Measurements from ENCODE around the gene TADA2B.

Gene TADA2B

DNA sequence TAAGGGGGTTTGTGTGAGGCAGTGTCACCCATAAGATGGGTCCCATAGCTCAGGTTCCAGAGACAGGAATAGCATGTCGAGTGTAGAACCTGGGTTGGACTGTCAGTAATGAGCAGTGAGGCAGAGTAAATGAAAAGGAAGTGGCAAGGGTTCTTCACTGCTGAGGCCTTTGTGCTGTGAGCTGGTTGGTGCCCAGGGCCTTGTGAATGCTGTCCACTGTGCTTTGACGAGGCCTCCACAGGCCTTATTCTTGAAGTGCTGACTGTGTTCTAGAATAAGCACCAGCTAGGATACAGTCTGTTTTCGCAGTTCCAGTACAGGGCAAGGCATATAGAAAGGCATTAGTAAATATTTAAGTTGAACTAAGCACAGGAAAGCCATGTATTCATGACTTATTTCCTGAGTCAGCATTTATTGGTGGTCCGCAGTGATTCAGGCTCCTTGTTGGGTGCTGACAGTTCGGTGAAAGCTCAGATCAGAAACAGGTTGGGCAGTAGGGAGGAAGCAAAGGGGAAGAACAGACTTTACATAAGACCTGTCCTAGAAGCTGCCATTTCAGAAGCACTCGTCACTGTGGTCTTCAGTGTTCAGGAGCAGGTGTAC lies 25.6 kb upstream of the TADA2B start:
- DNase-seq (ENCODE audit: low read depth in 2 of 3, low spot score in 2 of 3), result no peak

GRCh38 chr4:7018281-7018680 lies 24.9 kb upstream of the TADA2B start:
- no peak for DNase-seq (ENCODE audit: low read depth in 2 of 3, low spot score in 2 of 3)

GRCh38 chr4:7019367-7019766 lies 23.8 kb upstream of the TADA2B start:
- no peak for DNase-seq (ENCODE audit: low read depth in 2 of 3, low spot score in 2 of 3)

GRCh38 chr4:7020290-7020689 lies 22.9 kb upstream of the TADA2B start:
- no peak for DNase-seq (ENCODE audit: low read depth in 2 of 3, low spot score in 2 of 3)

DNA sequence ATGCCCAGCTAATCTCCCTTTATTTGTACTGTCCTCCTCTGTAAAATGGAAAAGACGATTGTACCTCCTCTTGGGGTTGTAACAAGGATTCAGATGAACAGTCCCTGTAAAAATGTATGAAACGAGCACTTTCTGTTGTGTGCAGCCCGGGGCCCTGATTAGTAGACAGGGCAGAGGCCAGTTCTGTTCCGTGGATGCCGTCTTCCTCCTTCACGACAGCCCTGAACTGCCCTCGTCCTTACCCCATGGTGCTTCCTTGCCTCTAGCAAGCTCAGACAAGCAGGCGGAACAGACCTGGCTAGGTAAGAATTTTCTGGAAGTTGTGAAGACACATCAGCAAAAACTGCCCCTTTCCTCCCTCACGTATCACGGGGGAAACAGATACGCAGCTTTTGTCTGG lies 22.3 kb upstream of the TADA2B start:
- no peak for DNase-seq (ENCODE audit: low read depth in 2 of 3, low spot score in 2 of 3)

DNA sequence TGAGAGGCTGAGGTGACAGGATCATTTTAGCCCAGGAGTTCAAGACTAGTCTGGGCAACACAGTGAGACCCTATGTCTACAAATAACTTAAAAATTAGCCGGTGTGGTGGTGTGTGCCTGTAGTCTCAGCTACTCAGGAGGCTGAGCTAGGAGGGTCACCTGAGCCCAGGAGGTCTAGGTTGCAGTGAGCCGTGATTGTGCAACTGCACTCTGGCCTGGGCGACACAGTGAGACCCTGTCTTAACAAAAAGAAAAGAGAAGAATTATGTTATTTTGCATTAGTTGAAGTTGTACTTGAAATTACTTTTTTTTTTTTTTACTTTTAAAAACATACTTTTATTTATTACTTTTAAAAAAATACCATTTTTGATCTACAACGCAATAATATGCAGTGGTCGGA lies 21.8 kb upstream of the TADA2B start:
- DNase-seq (ENCODE audit: low read depth in 2 of 3, low spot score in 2 of 3), result no peak

DNA sequence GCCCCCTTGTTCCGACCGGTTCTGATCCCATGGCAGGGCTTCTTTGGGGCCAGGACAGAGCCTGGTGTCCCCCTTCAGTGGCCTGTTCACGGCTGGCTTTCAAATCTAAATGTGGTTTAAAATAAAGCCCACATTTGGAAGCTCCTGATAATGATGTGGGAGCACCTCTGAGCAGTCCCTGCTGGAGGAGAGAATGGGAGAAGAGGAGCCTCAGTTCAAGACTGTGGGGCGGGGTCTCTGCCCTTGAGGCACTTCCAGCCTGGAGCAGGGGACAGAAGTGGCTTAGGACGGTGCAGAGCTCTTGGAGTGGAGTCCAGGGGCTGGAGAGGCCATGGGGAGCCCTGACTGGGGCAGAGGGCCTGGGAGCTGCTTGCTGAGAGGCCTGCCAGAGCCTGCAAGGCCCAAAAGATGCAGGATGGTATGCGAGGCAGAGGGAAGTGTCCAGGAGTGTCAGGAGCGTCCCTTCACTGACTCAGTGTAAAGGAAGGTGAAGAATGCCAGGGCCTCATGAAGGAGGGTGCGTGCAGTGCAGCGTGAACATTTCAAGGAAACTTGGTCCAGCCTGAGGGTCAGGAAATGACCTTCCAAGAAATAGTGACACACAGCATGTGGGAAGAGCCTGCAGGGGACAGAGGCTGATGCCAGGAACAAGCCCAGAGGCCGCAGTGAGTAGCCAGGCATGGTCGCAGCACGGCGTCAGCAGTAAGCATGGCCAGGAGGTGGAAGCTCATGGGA lies 21.1 kb upstream of the TADA2B start:
- DNase-seq (ENCODE audit: low read depth in 2 of 3, low spot score in 2 of 3), result no peak

DNA sequence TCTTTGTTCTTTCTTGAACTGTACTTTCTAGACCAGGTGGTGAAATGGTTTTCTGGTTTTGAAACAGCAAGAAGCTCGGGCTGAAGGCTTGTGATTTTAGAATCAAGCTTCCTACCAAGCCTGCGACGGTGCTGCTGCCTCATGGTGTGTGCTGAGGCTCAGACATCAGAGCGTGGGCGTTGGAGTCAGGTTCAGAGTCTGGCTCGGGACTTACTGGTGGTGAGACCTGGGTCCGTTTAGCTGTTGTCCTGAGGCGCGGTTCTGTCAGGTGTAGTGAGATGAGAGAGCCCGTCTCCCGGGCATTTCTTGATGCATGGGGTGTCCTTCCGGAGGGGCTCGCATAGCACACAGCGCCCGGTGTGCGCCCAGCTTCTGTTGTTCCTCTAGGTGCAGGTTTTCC lies 19.7 kb upstream of the TADA2B start:
- no peak for DNase-seq (ENCODE audit: low read depth in 2 of 3, low spot score in 2 of 3)

- no peak for DNase-seq (ENCODE audit: low read depth in 2 of 3, low spot score in 2 of 3)
Measured at GRCh38 chr4:7023901-7024300, 19.3 kb upstream of the TADA2B start.

- no peak for DNase-seq (ENCODE audit: low read depth in 2 of 3, low spot score in 2 of 3)
Measured at GRCh38 chr4:7024336-7024890, 18.8 kb upstream of the TADA2B start.

- DNase-seq (ENCODE audit: low read depth in 2 of 3, low spot score in 2 of 3), result no peak
Measured at GRCh38 chr4:7025040-7025602, 18.1 kb upstream of the TADA2B start.

DNA sequence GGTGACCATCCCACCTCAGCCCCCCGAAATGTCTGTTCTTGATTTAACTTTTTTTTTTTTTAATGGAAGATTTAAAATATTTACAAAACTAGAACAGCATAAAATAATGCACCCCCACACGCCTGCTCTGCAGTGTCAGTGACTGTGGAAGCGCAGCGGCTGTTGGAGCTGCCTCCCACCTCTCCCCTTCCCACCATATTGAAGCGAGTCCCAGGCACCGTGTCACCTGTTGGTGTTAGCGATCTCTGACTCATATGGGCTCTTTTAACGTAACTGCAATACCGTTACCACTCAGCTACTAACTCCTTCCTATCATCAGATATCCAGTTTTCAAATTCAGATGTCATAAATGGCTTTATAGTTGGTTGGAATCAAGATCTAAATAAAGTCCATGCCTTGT lies 17.1 kb upstream of the TADA2B start:
- no peak for DNase-seq (ENCODE audit: low read depth in 2 of 3, low spot score in 2 of 3)

GRCh38 chr4:7027284-7027683 lies 15.9 kb upstream of the TADA2B start:
- no peak for DNase-seq (ENCODE audit: low read depth in 2 of 3, low spot score in 2 of 3)

GRCh38 chr4:7027913-7028312 lies 15.3 kb upstream of the TADA2B start:
- no peak for DNase-seq (ENCODE audit: low read depth in 2 of 3, low spot score in 2 of 3)

DNA sequence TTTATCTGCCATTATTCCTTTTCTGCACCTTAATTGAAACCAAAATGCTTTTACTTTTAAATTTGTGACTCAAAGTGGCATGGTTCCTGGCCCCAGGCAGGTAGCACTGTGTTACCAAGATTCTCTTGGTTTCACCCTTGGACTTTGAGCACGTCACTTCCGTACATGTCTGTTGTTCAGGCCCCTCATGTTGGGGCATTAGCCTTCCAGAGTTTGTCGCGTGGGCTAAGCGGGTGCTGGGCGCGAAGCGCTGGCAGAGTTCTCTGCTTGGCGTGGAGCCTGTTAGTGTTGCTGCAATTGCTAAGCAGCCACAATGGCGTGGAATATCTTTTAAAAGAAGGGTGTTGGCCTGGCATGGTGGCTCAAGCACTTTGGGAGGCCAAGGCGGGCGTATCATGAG lies 14.0 kb upstream of the TADA2B start:
- DNase-seq (ENCODE audit: low read depth in 2 of 3, low spot score in 2 of 3), result no peak

- no peak for DNase-seq (ENCODE audit: low read depth in 2 of 3, low spot score in 2 of 3)
Measured at GRCh38 chr4:7029921-7030320, 13.3 kb upstream of the TADA2B start.

DNA sequence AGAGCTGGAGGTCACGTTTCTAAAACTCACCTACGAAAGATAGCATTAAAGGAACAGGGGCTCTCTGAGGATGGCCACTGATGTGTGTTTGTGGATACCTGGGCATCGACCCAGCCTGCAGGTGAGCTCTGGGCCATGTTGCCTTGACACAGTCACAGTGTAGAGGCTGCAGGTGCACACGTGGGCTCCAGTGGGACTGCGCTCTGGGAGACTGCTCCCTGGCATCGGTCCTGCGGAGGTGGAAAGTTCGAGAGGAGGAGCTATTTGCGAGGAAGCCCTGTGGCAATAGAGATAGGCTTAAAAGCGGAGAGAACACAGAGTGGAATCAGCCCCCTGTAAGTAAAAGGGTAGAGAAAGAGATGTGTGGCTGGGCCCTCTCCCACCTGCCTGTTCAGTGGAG lies 12.3 kb upstream of the TADA2B start:
- DNase-seq (ENCODE audit: low read depth in 2 of 3, low spot score in 2 of 3), result no peak

DNA sequence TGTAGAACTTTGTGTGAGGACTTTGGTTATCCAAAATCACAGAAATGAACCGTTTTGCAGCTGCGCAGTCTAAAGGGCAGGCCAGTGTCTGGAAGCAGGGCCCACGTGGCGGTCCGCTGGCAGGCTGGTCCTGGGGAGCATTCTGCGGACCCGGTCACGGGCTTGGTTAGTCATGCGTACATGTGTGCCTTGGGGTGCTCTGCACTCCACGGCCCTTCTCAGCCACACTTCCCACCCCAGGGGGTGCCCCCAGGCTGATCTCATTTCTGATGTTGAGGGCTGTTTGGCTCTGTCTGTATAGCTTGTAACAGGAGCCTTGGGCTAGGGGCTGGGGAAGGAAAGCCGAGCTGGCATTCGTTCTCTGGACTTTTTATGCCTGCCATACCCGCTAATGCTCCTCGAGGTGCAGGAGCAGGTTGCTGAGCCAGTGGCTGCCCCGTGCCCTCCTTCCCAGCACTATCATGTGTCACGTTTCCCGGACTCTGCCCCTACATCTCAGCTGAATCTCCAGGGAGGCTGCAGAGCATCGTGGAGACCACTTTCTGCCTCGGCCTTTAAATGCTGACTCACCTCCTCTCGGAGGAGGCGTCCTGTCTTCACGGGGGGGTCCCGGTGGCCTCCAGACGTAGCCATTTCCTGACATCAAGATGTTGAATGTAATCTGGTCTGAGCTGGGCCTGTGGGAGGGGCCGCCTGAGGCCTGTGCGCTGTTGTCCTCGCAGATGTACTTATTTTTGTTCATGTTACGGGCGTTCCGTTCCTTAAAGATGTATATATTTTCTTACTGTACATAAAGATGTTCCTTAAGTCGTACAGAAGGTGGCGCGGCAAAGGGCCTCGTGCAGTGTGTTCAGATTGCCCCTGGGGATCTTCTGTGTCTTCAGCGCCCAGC lies 11.4 kb upstream of the TADA2B start:
- no peak for DNase-seq (ENCODE audit: low read depth in 2 of 3, low spot score in 2 of 3)

GRCh38 chr4:7032596-7032995 lies 10.6 kb upstream of the TADA2B start:
- no peak for DNase-seq (ENCODE audit: low read depth in 2 of 3, low spot score in 2 of 3)

- DNase-seq (ENCODE audit: low read depth in 2 of 3, low spot score in 2 of 3), result no peak
Measured at GRCh38 chr4:7034262-7035081, 8.7 kb upstream of the TADA2B start.

DNA sequence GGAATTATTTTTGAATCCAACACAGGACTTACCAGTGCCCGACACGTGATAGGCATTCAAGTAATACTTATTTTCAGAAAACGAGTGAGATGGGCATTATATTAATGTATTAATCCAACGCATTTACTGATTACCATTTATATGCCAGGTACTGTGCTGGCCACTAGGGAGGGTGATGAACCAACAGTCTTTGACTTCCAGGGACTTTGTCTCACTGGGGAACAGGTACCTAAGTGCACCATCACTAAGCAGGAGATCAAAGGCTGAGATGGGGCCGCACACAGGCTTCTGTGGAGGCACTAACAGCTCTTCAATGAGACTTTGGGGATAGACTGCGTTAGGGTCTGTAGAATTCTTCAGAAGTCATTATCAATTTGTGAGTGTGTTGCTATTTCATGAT lies 5.7 kb upstream of the TADA2B start:
- no peak for DNase-seq (ENCODE audit: low read depth in 2 of 3, low spot score in 2 of 3)
